ENCODE measurements around the gene SPATA3. TPM values are rescaled to one million over a fixed set of nuclear protein-coding genes. Genes with fewer than 3 reads are reported as not detected.

SPATA3 gene
- total RNA-seq, 1 donor = not detected

GRCh38 chr2:231011526-231011925, 15.6 kb downstream of the SPATA3 start:
- no peak overlapping the region for H3K4me3 ChIP-seq (ENCODE audit: low read depth, low read length)
- no peak for TF ChIP-seq CTCF (IDR thresholded peaks at IDR 0.05; ENCODE audit: insufficient read depth, low read depth, low read length)
- DNase-seq (ENCODE audit: low read depth) = no peak

DNA sequence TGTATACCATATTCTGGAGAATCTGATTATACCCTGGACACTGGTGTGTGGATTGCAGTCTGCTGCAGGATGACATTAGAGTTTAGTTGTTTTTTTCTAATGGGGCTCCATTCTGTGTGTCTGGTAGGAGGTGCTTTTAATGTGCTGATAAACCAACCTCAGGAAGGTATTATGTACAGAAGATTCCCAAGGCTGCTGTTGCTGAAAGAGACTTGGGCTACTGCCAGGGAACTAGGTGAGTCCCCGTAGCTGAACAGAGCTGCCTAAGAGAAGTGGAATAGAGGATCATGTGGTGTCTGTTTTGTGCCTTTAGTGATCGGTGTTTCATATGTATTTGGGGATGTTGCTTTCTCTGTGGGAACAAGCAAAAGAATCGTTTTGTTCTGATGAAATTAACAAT, 16.5 kb downstream of the SPATA3 start:
- TF ChIP-seq CTCF (IDR thresholded peaks at IDR 0.05; ENCODE audit: insufficient read depth, low read depth, low read length) = no peak

DNA sequence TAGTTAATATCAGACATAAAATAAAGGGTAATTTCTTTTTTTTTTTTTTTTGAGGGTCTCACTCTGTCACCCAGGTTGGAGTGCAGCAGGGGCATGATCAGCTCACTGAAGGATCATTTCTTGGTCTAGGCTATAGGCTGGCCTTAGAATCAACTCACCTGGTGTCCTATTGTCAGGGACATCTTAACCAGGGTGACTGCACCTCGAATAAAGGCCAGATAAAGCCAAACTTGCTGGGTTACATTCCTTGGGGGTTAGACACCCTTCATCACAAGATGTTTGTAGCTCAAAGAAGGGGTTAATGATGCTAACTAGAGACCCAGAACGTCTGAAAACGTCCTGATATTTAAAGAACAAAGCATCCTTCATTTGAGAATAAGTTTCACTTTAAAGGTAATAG, 17.9 kb downstream of the SPATA3 start:
- DNase-seq (ENCODE audit: low read depth) = no peak
- no peak overlapping the region for H3K4me3 ChIP-seq (ENCODE audit: low read depth, low read length)
- TF ChIP-seq CTCF (IDR thresholded peaks at IDR 0.05; ENCODE audit: insufficient read depth, low read depth, low read length) = no peak

More for the DNA sequence above, 16.5 kb downstream of the SPATA3 start:
- H3K4me3 ChIP-seq (ENCODE audit: low read depth, low read length) = no peak overlapping the region
- no peak for DNase-seq (ENCODE audit: low read depth)

DNA sequence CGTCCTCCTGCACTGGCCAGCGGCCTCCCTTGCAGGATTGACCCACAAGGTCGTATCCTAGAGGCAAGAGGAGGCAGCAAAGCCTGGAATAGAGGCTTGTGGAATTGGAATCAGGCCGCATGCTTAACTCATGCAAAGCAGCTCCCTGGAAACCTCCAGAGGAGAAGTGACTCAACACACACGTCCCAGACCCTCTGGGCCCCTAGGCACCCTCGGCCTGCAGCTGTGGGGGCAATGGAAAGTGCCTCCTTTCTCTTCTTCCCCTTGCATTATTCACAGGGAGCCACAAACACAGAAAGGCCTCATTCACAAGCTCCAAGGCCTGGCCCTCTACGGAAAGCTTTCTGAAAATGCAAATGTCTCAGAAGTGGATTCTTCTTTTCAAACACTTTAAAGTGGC, 19.6 kb downstream of the SPATA3 start:
- no peak overlapping the region for H3K4me3 ChIP-seq (ENCODE audit: low read depth, low read length)
- TF ChIP-seq CTCF (IDR thresholded peaks at IDR 0.05; ENCODE audit: insufficient read depth, low read depth, low read length) = no peak
- DNase-seq (ENCODE audit: low read depth) = no peak

DNA sequence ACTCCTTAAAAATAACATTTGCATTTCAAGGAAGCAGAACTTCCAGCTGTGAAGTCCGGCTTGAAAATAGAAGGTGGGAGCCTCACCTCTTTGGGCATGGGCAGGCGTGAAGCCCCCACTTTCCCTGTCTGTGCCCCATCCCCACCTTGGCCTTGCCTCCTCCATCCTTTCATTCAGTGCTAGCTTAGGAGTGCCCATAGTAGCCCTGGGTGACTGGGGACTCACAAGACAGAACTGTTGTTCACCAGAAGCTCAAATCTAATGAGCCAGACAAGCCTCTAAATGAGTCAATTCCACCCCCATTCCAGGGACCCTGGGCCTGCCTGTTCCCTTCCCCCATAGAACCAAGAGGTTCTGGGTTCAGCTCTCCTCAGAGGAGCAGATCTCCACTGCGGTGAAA, 20.0 kb downstream of the SPATA3 start:
- TF ChIP-seq CTCF (IDR thresholded peaks at IDR 0.05; ENCODE audit: insufficient read depth, low read depth, low read length) = no peak
- no peak for DNase-seq (ENCODE audit: low read depth)

GRCh38 chr2:231016566-231017230, 20.8 kb downstream of the SPATA3 start:
- peak; percentile 34 for DNase-seq (ENCODE audit: low read depth)
- no peak overlapping the region for H3K4me3 ChIP-seq (ENCODE audit: low read depth, low read length)
- TF ChIP-seq CTCF (IDR thresholded peaks at IDR 0.05; ENCODE audit: insufficient read depth, low read depth, low read length) = no peak

More for the DNA sequence above, 20.0 kb downstream of the SPATA3 start:
- no peak overlapping the region for H3K4me3 ChIP-seq (ENCODE audit: low read depth, low read length)

DNA sequence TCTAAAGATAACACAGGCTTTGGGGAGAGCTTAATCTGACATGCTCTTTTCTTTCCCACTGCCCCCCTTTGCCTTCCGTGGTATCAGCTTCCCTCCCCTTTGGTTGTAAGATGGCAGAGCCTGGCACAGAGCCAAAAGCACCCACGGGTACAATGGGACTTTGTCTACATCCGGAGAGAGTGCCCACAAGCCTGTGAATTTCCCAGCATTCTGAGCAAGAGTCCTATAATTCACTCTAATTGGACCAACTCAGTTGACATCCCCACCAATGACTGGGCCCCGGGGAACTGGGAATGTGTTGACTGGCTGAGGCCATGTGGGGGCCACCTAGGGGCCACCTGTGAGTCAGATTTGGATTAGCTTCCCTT, 21.3 kb downstream of the SPATA3 start:
- DNase-seq (ENCODE audit: low read depth) = no peak
- H3K4me3 ChIP-seq (ENCODE audit: low read depth, low read length) = no peak overlapping the region
- no peak for TF ChIP-seq CTCF (IDR thresholded peaks at IDR 0.05; ENCODE audit: insufficient read depth, low read depth, low read length)
